Breast epithelium (tissue), 4 donors: Measurements from ENCODE around the gene TENT4A. TPM values are rescaled to one million over a fixed set of nuclear protein-coding genes. Genes with fewer than 3 reads are reported as not detected.

Experiments
- DNase-seq, 2 donors: peaks; one replicate each; pipeline ENCODE4 v3.0.0-alpha.2; 2019; ENCODE audit warnings: low spot score in 2 of 2
- H3K27ac ChIP-seq, 2 donors: fragments of 200-600 bp; sonication (generic) in 1 of 2; one replicate each; pipeline ENCODE4 v1.5.1; 2016 to 2019; ENCODE audit warnings: mild to moderate bottlenecking in 1 of 2
- H3K27me3 ChIP-seq, 2 donors: fragments of 200-600 bp; sonication (generic) in 1 of 2; one replicate each; pipeline versions ENCODE4 v1.5.1 to v1.6.0; 2017 to 2019; ENCODE audit warnings: control low read depth in 1 of 2, mild to moderate bottlenecking in 1 of 2
- H3K36me3 ChIP-seq: fragments of 200-600 bp; one replicate; pipeline ENCODE4 v1.5.1; 2019
- H3K4me1 ChIP-seq, 2 donors: fragments of 200-600 bp; sonication (generic); one replicate each; pipeline ENCODE4 v1.5.1; 2016 to 2019; ENCODE audit warnings: control low read depth in 1 of 2
- H3K4me3 ChIP-seq, 3 donors: fragments of 200-600 bp; sonication (generic); 1 replicate in 2 of 3; 2 replicates in 1 of 3; pipeline ENCODE4 v1.5.1; 2016 to 2019; ENCODE audit warnings: mild to moderate bottlenecking in 3 of 3, moderate library complexity in 2 of 3
- H3K9me3 ChIP-seq, 2 donors: fragments of 200-600 bp; sonication (generic) in 1 of 2; one replicate each; pipeline ENCODE4 v1.5.1; 2016 to 2019; ENCODE audit warnings: control low read depth in 1 of 2
- CTCF ChIP-seq, 3 donors: fragments of 450-650 bp; IDR thresholded peaks; one replicate each; pipeline ENCODE4 v1.5.1; 2016 to 2017; ENCODE audit warnings: antibody characterized with exemption in 3 of 3, mild to moderate bottlenecking in 3 of 3, moderate library complexity in 3 of 3
- POLR2A ChIP-seq: fragments of 450-650 bp; IDR thresholded peaks from one replicate; pipeline ENCODE4 v1.6.1; 2016; ENCODE audit warnings: antibody characterized with exemption, mild to moderate bottlenecking, moderate library complexity
- POLR2AphosphoS5 ChIP-seq, 3 donors: sonication (generic); formaldehyde crosslinking; IDR thresholded peaks; one replicate each; pipeline ENCODE4 v1.6.1; 2017; ENCODE audit warnings: antibody characterized with exemption in 3 of 3
- intact Hi-C: fragments of 100-400 bp; cut with DNase I; formaldehyde crosslinking; loops from one replicate; pipeline ENCODE4 v1.15.1; 2023; ENCODE audit warnings: low total_unique reads
- total RNA-seq, 3 donors: library from RNA; depleted of rRNA; stranded (reverse); fragments of >200 nt; gene quantifications; one replicate each; pipeline ENCODE4 v1.1.0, GENCODE V29; 2016

The TENT4A gene
- total RNA-seq, 3 donors from 2014 or later, result 24.1 to 26.2 (median 24.8) TPM

- peaks cover 11% of the 10 kb centered on the region for H3K36me3 ChIP-seq
- no peaks in the 10 kb centered on the region for H3K27me3 ChIP-seq
- DNase-seq, result no peak
- H3K4me1 ChIP-seq, result no peaks in the 10 kb centered on the region
- TF ChIP-seq CTCF (IDR thresholded peaks at IDR 0.05) (no peak), POLR2AphosphoS5 (IDR thresholded peaks at IDR 0.05) (no peak), POLR2A (no peak)
- intact Hi-C loops, result no loop called here
- no peak overlapping the region for H3K4me3 ChIP-seq
- H3K9me3 ChIP-seq, result no peaks in the 10 kb centered on the region
- no peak overlapping the region for H3K27ac ChIP-seq
Measured at GRCh38 chr5:6750142-6750840, 37.1 kb downstream of the TENT4A start.

- no peak for TF ChIP-seq POLR2A
- TF ChIP-seq CTCF (IDR thresholded peaks at IDR 0.05), result no peak
- TF ChIP-seq POLR2AphosphoS5 (IDR thresholded peaks at IDR 0.05), result no peak
- Histone ChIP-seq H3K9me3 (no peaks in the 10 kb centered on the region), H3K27me3 (no peaks in the 10 kb centered on the region), H3K4me3 (no peak overlapping the region), H3K36me3 (peaks cover 11% of the 10 kb centered on the region), H3K27ac (no peak overlapping the region), H3K4me1 (no peaks in the 10 kb centered on the region)
- intact Hi-C loops, result no loop called here
- no peak for DNase-seq
Measured at GRCh38 chr5:6750951-6751685, 37.9 kb downstream of the TENT4A start.

- no peaks in the 10 kb centered on the region for H3K4me1 ChIP-seq
- H3K9me3 ChIP-seq, result no peaks in the 10 kb centered on the region
- intact Hi-C loops, result no loop called here
- peaks cover 11% of the 10 kb centered on the region for H3K36me3 ChIP-seq
- H3K4me3 ChIP-seq, result no peak overlapping the region
- no peak for TF ChIP-seq CTCF (IDR thresholded peaks at IDR 0.05)
- no peak for TF ChIP-seq POLR2AphosphoS5 (IDR thresholded peaks at IDR 0.05)
- H3K27ac ChIP-seq, result no peak overlapping the region
- DNase-seq, result no peak
- H3K27me3 ChIP-seq, result no peaks in the 10 kb centered on the region
Measured at GRCh38 chr5:6752236-6752635, 39.0 kb downstream of the TENT4A start.

- H3K36me3 ChIP-seq, result peaks cover 11% of the 10 kb centered on the region
- no peaks in the 10 kb centered on the region for H3K4me1 ChIP-seq
- no peak for DNase-seq
- intact Hi-C loops, result no loop called here
- no peak for TF ChIP-seq POLR2A
- no peak for TF ChIP-seq POLR2AphosphoS5 (IDR thresholded peaks at IDR 0.05)
- no peak for TF ChIP-seq CTCF (IDR thresholded peaks at IDR 0.05)
- no peak overlapping the region for H3K4me3 ChIP-seq
- H3K27me3 ChIP-seq, result no peaks in the 10 kb centered on the region
- H3K9me3 ChIP-seq, result no peaks in the 10 kb centered on the region
- no peak overlapping the region for H3K27ac ChIP-seq
Measured at GRCh38 chr5:6752782-6753181, 39.5 kb downstream of the TENT4A start.

GRCh38 chr5:6753851-6754250 is 40.6 kb downstream of the TENT4A start:
- no peaks in the 10 kb centered on the region for H3K4me1 ChIP-seq
- H3K9me3 ChIP-seq, result no peaks in the 10 kb centered on the region
- H3K27me3 ChIP-seq, result no peaks in the 10 kb centered on the region
- TF ChIP-seq POLR2A, result no peak
- TF ChIP-seq CTCF (IDR thresholded peaks at IDR 0.05), result no peak
- no peak for TF ChIP-seq POLR2AphosphoS5 (IDR thresholded peaks at IDR 0.05)
- intact Hi-C loops, result loop anchor here (2.0 kb wide), 1 partner anchor 57 kb away; no protein-coding TSS in a partner anchor
- H3K4me3 ChIP-seq, result no peak overlapping the region
- DNase-seq, result no peak
- H3K36me3 ChIP-seq, result peaks cover 11% of the 10 kb centered on the region
- H3K27ac ChIP-seq, result no peak overlapping the region
